ENCODE results near the gene ABHD17A.

- TF ChIP-seq ZNF70 (CRISPR knock-in tag; IDR thresholded peaks at IDR 0.05) (no peak), ZFP30 (CRISPR knock-in tag; IDR thresholded peaks at IDR 0.05) (no peak), TOX (CRISPR knock-in tag; IDR thresholded peaks at IDR 0.05; ENCODE audit: borderline replicate concordance) (no peak), ESRRG (CRISPR knock-in tag; IDR thresholded peaks at IDR 0.05) (no peak), SNAI2 (CRISPR knock-in tag; IDR thresholded peaks at IDR 0.05) (no peak), ARNTL (CRISPR knock-in tag; IDR thresholded peaks at IDR 0.05; ENCODE audit: borderline replicate concordance, low read depth) (no peak), BACH2 (CRISPR knock-in tag; IDR thresholded peaks at IDR 0.05; ENCODE audit: borderline replicate concordance) (no peak), ZNF8 (CRISPR knock-in tag; IDR thresholded peaks at IDR 0.05) (no peak), CREB5 (CRISPR knock-in tag; IDR thresholded peaks at IDR 0.05; ENCODE audit: low read depth) (no peak), CSRNP3 (CRISPR knock-in tag; IDR thresholded peaks at IDR 0.05) (no peak)
Measured at GRCh38 chr19:1833540-1833939, 51.8 kb downstream of the ABHD17A start.
